Gastrocnemius medialis (tissue), 4 donors: ENCODE results near the gene AGAP3. TPM values are rescaled to one million over a fixed set of nuclear protein-coding genes. Genes with fewer than 3 reads are reported as not detected.

ENCODE experiments used
- ATAC-seq, 2 donors: fragments of 150-250 bp; one replicate each; pipeline ENCODE4 v1.9.1; 2016
- DNase-seq, 2 donors: peaks; one replicate each; pipeline ENCODE4 v3.0.0-alpha.2; 2019
- H3K27ac ChIP-seq, 4 donors: fragments of 200-600 bp; sonication (generic); 1 replicate in 1 of 4; 2 replicates in 3 of 4; pipeline ENCODE4 v1.5.1; 2016 to 2018; ENCODE audit warnings: mild to moderate bottlenecking in 2 of 4, moderate library complexity in 1 of 4
- H3K27me3 ChIP-seq, 3 donors: fragments of 200-600 bp; sonication (generic) in 2 of 3; 1 replicate in 1 of 3; 2 replicates in 2 of 3; pipeline versions ENCODE4 v1.5.1 to v1.6.0; 2016 to 2019; ENCODE audit warnings: mild to moderate bottlenecking in 1 of 3, moderate library complexity in 1 of 3
- H3K36me3 ChIP-seq, 2 donors: fragments of 200-600 bp; sonication (generic) in 1 of 2; one replicate each; pipeline ENCODE4 v1.5.1; 2017 to 2018
- H3K4me1 ChIP-seq, 2 donors: fragments of 200-600 bp; sonication (generic) in 1 of 2; one replicate each; pipeline ENCODE4 v1.5.1; 2016 to 2017; ENCODE audit warnings: mild to moderate bottlenecking in 2 of 2
- H3K4me3 ChIP-seq, 4 donors: fragments of 200-600 bp; sonication (generic) in 3 of 4; 1 replicate in 1 of 4; 2 replicates in 3 of 4; pipeline ENCODE4 v1.5.1; 2016 to 2019; ENCODE audit warnings: mild to moderate bottlenecking in 2 of 4
- H3K9me3 ChIP-seq, 3 donors: fragments of 200-600 bp; sonication (generic) in 2 of 3; 1 replicate in 1 of 3; 2 replicates in 2 of 3; pipeline ENCODE4 v1.5.1; 2016 to 2019
- CTCF ChIP-seq, 5 experiments: fragments of 450-650 bp in 3 of 5; fragments of 200-600 bp in 2 of 5; sonication (generic) in 2 of 5; IDR thresholded peaks in 4 of 5; conservative IDR thresholded peaks in 1 of 5; 1 replicate in 4 of 5; 2 replicates in 1 of 5; pipeline ENCODE4 v1.5.1; 2016 to 2019; ENCODE audit warnings: antibody characterized with exemption in 5 of 5, mild to moderate bottlenecking in 3 of 5, moderate library complexity in 3 of 5
- POLR2A ChIP-seq, 2 donors: fragments of 450-650 bp; IDR thresholded peaks; one replicate each; pipeline ENCODE4 v1.6.1; 2017; ENCODE audit warnings: antibody characterized with exemption in 2 of 2, mild to moderate bottlenecking in 2 of 2, moderate library complexity in 2 of 2
- in situ Hi-C, 4 donors: fragments of 200-750 bp; cut with MboI; loops; one replicate each; pipeline versions ENCODE4 v1.15.0 to v1.8.0; 2017; ENCODE audit warnings: low sequenced_read_pairs in 4 of 4
- intact Hi-C: fragments of 100-400 bp; cut with DNase I; formaldehyde crosslinking; loops from one replicate; pipeline ENCODE4 v1.15.1; 2023; ENCODE audit warnings: low total_unique reads
- total RNA-seq, 4 donors: library from RNA; depleted of rRNA; stranded (reverse); fragments of >200 nt; gene quantifications; one replicate each; pipeline versions ENCODE4 v1.1.0 to v1.2.3, GENCODE V29; 2016

The AGAP3 gene
- total RNA-seq, 4 donors from 2014 or later = 31.1 to 65.3 (median 36.3) TPM

GRCh38 chr7:151062399-151063211 lies 23.7 kb upstream of the AGAP3 start:
- Histone ChIP-seq H3K27ac (peak overlapping the region; percentile 54 to 76 (median 71)), H3K9me3 (no peaks in the 10 kb centered on the region), H3K36me3 (peaks cover 0 to 31% of the 10 kb centered on the region in 2 donors), H3K4me1 (peaks cover 13 to 36% of the 10 kb centered on the region in 2 donors), H3K4me3 (peak overlapping the region in 2 of 4 donors; percentile 29 to 35), H3K27me3 (no peaks in the 10 kb centered on the region)
- DNase-seq = no peak
- intact Hi-C loops (no loop called here), in situ Hi-C loops (no loop called here)
- TF ChIP-seq POLR2A (IDR thresholded peaks at IDR 0.05) = no peak
- TF ChIP-seq CTCF (IDR thresholded peaks at IDR 0.05 in 4 of 5, conservative IDR thresholded peaks at IDR 0.05 in 1 of 5) = no peak
- no peak for ATAC-seq

GRCh38 chr7:151063212-151063561 lies 23.1 kb upstream of the AGAP3 start:
- ATAC-seq (peak; percentile 23 to 27), DNase-seq (peak in 1 of 2 donors; percentile 65)
- peaks cover 0 to 36% of the 10 kb centered on the region in 2 donors for H3K36me3 ChIP-seq
- no peaks in the 10 kb centered on the region for H3K9me3 ChIP-seq
- peak overlapping the region; percentile 54 to 76 (median 71) for H3K27ac ChIP-seq
- H3K27me3 ChIP-seq = no peaks in the 10 kb centered on the region
- in situ Hi-C loops = no loop called here
- TF ChIP-seq CTCF (IDR thresholded peaks at IDR 0.05 in 4 of 5, conservative IDR thresholded peaks at IDR 0.05 in 1 of 5) (no peak), POLR2A (IDR thresholded peaks at IDR 0.05) (no peak)
- intact Hi-C loops = no loop called here
- peak overlapping the region in 2 of 4 donors; percentile 29 to 35 for H3K4me3 ChIP-seq
- peaks cover 13 to 35% of the 10 kb centered on the region in 2 donors for H3K4me1 ChIP-seq

- Histone ChIP-seq H3K36me3 (peaks cover 0 to 43% of the 10 kb centered on the region in 2 donors), H3K9me3 (no peaks in the 10 kb centered on the region), H3K27ac (no peak overlapping the region), H3K4me1 (peaks cover 8 to 27% of the 10 kb centered on the region in 2 donors), H3K27me3 (no peaks in the 10 kb centered on the region), H3K4me3 (no peak overlapping the region)
- DNase-seq (no peak), ATAC-seq (no peak)
- in situ Hi-C loops = no loop called here
- intact Hi-C loops = no loop called here
- TF ChIP-seq CTCF (IDR thresholded peaks at IDR 0.05 in 4 of 5, conservative IDR thresholded peaks at IDR 0.05 in 1 of 5) = no peak
- no peak for TF ChIP-seq POLR2A (IDR thresholded peaks at IDR 0.05)
These were observed 21.8 kb upstream of the AGAP3 start for GRCh38 chr7:151064454-151064853.

- DNase-seq (no peak), ATAC-seq (no peak)
- H3K4me1 ChIP-seq = peaks cover 8 to 26% of the 10 kb centered on the region in 2 donors
- no peak overlapping the region for H3K27ac ChIP-seq
- in situ Hi-C loops (no loop called here), intact Hi-C loops (no loop called here)
- H3K27me3 ChIP-seq = no peaks in the 10 kb centered on the region
- no peak for TF ChIP-seq CTCF (IDR thresholded peaks at IDR 0.05 in 4 of 5, conservative IDR thresholded peaks at IDR 0.05 in 1 of 5)
- no peak for TF ChIP-seq POLR2A (IDR thresholded peaks at IDR 0.05)
- peaks cover 0 to 49% of the 10 kb centered on the region in 2 donors for H3K36me3 ChIP-seq
- no peaks in the 10 kb centered on the region for H3K9me3 ChIP-seq
- no peak overlapping the region for H3K4me3 ChIP-seq
These were observed 21.3 kb upstream of the AGAP3 start for GRCh38 chr7:151064993-151065392.
